IPS-18a (cell line): ENCODE measurements around the gene SERPINB2.

Source experiments
- H3K27ac ChIP-seq: one replicate; pipeline ENCODE4 v1.5.1; 2013; ENCODE audit warnings: low read length
- H3K27me3 ChIP-seq: one replicate; pipeline ENCODE4 v1.6.1; 2013; ENCODE audit warnings: mild to moderate bottlenecking, low read length; ENCODE audit not compliant: control insufficient read depth, insufficient read depth
- H3K36me3 ChIP-seq: one replicate; pipeline ENCODE4 v1.6.1; 2013; ENCODE audit warnings: low read depth, low read length; ENCODE audit not compliant: control insufficient read depth
- H3K4me1 ChIP-seq: one replicate; pipeline ENCODE4 v1.6.1; 2013; ENCODE audit warnings: low read depth, low read length; ENCODE audit not compliant: control insufficient read depth
- H3K4me3 ChIP-seq: one replicate; pipeline ENCODE4 v1.5.1; 2013; ENCODE audit warnings: low read length
- H3K9ac ChIP-seq: one replicate; pipeline ENCODE4 v1.6.1; 2013; ENCODE audit warnings: mild to moderate bottlenecking, low read length, moderate library complexity
- H3K9me3 ChIP-seq: one replicate; pipeline ENCODE4 v1.6.1; 2013; ENCODE audit warnings: low read depth, low read length; ENCODE audit not compliant: control insufficient read depth

SERPINB2 gene, protein sequence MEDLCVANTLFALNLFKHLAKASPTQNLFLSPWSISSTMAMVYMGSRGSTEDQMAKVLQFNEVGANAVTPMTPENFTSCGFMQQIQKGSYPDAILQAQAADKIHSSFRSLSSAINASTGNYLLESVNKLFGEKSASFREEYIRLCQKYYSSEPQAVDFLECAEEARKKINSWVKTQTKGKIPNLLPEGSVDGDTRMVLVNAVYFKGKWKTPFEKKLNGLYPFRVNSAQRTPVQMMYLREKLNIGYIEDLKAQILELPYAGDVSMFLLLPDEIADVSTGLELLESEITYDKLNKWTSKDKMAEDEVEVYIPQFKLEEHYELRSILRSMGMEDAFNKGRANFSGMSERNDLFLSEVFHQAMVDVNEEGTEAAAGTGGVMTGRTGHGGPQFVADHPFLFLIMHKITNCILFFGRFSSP

DNA sequence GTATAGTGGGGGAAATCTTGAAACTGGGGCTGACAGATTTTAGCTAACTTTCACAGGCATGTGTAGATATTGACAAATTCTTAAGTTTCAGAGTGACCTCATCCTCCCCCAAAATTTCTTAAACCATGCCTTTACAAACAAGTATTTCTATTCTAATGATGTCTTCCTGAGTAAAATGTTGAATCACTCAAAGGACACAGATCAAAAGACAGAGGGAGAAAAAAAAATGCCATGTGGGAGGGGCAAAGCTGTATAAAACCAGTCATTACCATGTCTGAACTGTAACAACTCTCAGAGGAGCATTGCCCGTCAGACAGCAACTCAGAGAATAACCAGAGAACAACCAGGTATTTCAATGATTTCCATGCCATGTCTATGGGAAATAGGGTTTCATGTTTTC lies at the start of gene SERPINB2:
SERPINB2 (plus strand) TSS at position 282 of the 400 bp plus-strand sequence. CDS start 3,740 bp downstream, outside the sequence.
- Histone ChIP-seq H3K9ac (no peak within 1 kb of the TSS), H3K36me3 (no peaks in the 10 kb centered on the region), H3K4me1 (no peaks in the 10 kb centered on the region), H3K9me3 (no peaks in the 10 kb centered on the region), H3K4me3 (no peak within 1 kb of the TSS), H3K27ac (no peak within 1 kb of the TSS), H3K27me3 (no peaks in the 10 kb centered on the region)

DNA sequence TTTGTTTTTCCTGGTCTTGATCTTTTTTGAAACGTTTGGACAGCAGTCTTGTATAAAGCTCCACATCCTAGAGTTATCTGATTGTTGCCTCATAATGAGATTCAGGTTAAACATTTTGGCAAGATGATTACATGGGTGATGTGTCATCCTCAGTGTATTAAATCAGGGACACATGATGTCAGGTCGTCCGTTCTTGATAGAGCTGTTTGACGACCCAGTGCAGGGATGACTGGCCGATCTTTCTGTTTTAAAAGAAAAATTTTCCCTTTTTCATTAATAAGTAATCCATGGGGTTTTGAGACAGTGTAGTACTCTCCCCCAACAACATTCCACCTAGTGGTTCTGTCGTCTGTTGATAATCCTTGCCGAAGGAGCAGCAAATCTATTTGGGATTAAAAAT lies 44.5 kb upstream of the SERPINB2 start:
- H3K4me1 ChIP-seq, result no peaks in the 10 kb centered on the region
- no peaks in the 10 kb centered on the region for H3K27me3 ChIP-seq
- no peaks in the 10 kb centered on the region for H3K9me3 ChIP-seq
- no peak overlapping the region for H3K4me3 ChIP-seq
- H3K9ac ChIP-seq, result no peak overlapping the region
- no peaks in the 10 kb centered on the region for H3K36me3 ChIP-seq
- no peak overlapping the region for H3K27ac ChIP-seq

DNA sequence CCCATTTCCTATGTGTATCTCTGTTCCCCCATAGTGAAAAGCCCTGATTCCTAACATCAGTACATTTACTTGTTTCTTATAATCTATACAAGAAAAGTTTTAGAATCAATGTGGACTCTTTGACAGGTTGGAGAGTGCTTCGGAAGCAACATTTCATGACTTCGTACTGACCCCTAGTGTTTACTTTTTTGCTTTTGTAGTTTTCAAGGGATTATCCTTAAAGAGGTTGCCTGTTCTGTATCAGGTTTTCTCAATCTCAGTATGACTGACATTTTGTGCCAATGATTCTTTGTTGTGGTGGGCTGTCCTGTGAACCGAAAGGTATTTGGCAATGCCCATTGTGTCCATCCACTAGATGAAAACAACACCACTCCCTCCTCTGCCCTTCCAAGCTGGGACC lies 43.3 kb upstream of the SERPINB2 start:
- H3K4me3 ChIP-seq, result no peak overlapping the region
- H3K4me1 ChIP-seq, result no peaks in the 10 kb centered on the region
- no peaks in the 10 kb centered on the region for H3K36me3 ChIP-seq
- no peaks in the 10 kb centered on the region for H3K27me3 ChIP-seq
- H3K27ac ChIP-seq, result no peak overlapping the region
- H3K9me3 ChIP-seq, result no peaks in the 10 kb centered on the region
- no peak overlapping the region for H3K9ac ChIP-seq

DNA sequence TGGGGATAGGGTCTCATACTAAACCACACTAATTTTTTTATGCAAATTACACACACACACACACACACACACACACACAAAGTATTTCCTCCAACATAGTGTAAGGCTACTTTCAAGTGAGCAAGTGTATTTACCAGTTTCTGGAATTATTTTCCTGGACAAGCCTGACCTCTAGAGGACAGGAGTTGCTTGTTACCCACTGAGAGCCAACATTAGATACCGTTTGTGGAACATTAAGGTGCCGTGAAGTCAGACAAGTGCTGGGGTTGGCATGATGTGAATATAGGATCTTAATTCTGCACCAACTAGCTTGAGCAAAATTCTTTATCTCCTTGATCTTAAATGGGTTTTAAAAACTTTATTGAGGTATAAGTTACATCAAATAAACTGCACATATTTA lies 39.3 kb upstream of the SERPINB2 start:
- Histone ChIP-seq H3K27ac (no peak overlapping the region), H3K9ac (no peak overlapping the region)

DNA sequence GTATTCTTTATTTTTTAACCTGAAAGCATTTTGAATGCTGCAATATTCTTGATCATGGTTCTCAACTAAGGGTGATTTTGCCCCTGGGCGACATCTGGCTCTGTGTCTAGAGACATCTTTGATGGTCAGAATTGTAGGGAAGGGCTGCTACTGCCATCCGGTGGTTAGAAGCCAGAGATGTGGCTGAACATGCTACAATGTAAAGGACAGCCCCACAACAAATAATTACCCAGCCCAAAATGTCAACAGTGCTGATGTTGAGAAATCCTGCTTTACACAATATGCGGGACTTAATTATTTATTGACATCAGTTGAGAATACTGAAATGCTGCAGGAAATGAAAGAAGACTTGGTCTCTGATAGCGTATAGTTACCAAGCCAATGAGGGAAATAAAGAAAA lies 37.5 kb upstream of the SERPINB2 start:
- Histone ChIP-seq H3K27ac (no peak overlapping the region), H3K4me3 (no peak overlapping the region), H3K9ac (no peak overlapping the region), H3K27me3 (no peaks in the 10 kb centered on the region), H3K4me1 (no peaks in the 10 kb centered on the region), H3K36me3 (no peaks in the 10 kb centered on the region), H3K9me3 (no peaks in the 10 kb centered on the region)

More for the DNA sequence above, 39.3 kb upstream of the SERPINB2 start:
- H3K27me3 ChIP-seq, result no peaks in the 10 kb centered on the region
- H3K4me3 ChIP-seq, result no peak overlapping the region
- H3K9me3 ChIP-seq, result no peaks in the 10 kb centered on the region
- H3K4me1 ChIP-seq, result no peaks in the 10 kb centered on the region
- no peaks in the 10 kb centered on the region for H3K36me3 ChIP-seq

DNA sequence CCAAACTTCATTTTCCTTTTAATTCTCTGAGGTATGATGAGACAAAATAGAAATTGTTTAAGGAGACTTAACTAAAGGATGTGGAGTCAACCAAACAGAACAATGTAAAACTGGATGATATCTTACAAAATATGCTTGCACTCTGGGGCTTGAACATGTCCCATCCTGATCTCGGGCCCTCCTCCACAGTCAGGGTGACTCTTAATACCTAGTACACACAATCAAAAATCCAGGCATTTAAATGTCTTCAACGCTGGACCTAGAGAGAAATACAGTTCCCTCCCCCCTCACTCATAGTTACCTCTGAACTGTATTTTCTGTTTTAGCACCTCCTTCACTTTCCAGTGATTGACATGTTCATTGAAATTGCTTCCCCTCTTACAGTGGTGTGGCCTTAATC lies 36.9 kb upstream of the SERPINB2 start:
- Histone ChIP-seq H3K9ac (no peak overlapping the region), H3K4me3 (no peak overlapping the region), H3K27me3 (no peaks in the 10 kb centered on the region), H3K36me3 (no peaks in the 10 kb centered on the region), H3K27ac (no peak overlapping the region), H3K4me1 (no peaks in the 10 kb centered on the region), H3K9me3 (no peaks in the 10 kb centered on the region)

DNA sequence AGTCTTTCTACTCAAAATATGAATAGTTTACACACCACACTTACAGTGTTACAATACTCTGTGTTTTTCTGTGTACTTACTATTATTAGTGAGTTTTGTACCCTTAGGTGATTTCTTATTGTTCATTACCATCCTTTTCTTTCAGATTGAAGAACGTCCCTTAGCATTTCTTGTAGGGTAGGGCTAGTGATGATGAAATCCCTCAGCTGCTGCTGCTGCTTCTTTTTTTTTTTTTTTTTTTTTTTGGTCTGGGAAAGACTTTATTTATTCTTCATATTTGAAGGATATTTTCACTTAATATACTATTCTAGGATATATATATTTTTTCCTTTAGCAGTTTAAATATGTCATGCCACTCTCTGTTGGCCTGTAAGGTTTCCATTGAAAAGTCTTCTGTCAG lies 29.0 kb upstream of the SERPINB2 start:
- Histone ChIP-seq H3K36me3 (no peaks in the 10 kb centered on the region), H3K4me3 (no peak overlapping the region), H3K4me1 (no peaks in the 10 kb centered on the region), H3K27ac (no peak overlapping the region), H3K9me3 (no peaks in the 10 kb centered on the region), H3K27me3 (no peaks in the 10 kb centered on the region), H3K9ac (no peak overlapping the region)

DNA sequence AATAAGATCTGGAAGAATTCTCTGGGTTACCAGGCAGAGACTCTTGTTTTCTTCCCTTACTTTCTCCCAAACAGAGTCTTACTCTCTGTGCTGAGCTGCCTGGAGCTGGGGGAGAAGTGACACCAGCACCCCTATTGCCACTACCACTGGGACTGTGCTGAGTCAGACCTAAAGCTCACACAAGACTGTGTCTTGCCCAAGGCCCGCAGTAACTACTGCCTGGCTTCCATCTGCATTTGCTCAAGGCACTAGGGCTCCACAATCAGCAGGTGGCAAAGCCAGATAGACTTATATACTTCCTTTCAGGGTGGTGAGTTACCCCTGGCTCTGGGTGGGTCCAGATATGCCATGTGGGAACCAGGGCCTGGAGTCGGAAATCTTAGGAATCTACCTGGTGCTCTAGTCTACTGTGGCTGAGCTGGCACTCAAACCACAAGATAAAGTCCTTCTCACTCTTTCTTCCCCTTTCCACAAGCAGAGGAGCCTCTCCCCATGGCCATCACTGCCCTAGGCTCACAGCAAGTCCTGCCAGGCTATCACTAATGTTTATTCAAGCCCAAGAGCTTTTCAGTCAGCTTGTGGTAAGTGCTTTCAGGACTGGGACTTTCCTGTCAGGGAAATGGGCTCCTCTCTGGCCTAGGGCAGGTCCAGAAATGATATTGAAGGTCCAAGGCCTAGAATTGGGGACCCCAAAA lies 27.6 kb upstream of the SERPINB2 start:
- no peaks in the 10 kb centered on the region for H3K4me1 ChIP-seq
- no peak overlapping the region for H3K4me3 ChIP-seq
- no peak overlapping the region for H3K27ac ChIP-seq
- H3K36me3 ChIP-seq, result no peaks in the 10 kb centered on the region
- H3K9ac ChIP-seq, result no peak overlapping the region
- no peaks in the 10 kb centered on the region for H3K27me3 ChIP-seq
- H3K9me3 ChIP-seq, result no peaks in the 10 kb centered on the region

DNA sequence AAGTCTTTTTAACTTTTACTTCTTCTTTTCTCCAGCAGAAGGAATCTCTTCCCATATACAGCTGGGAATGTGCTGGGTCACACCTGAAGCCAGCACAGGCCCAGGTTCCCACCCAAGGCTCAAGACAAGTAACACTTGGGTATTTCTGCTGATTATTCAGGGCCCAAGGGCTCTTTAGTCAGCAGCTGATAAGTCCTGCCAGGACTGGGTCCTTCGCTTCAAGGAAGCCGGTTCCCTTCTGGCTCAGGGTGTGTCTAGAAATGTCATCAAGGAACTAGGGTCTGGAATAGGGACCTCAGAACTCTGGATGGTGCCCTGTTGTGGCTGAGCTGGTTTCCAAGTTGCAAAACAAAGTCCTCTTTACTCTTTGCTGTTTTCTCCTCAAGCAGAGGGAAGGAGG lies 27.0 kb upstream of the SERPINB2 start:
- Histone ChIP-seq H3K4me1 (no peaks in the 10 kb centered on the region), H3K9ac (no peak overlapping the region), H3K27ac (no peak overlapping the region), H3K4me3 (no peak overlapping the region), H3K27me3 (no peaks in the 10 kb centered on the region), H3K9me3 (no peaks in the 10 kb centered on the region), H3K36me3 (no peaks in the 10 kb centered on the region)

DNA sequence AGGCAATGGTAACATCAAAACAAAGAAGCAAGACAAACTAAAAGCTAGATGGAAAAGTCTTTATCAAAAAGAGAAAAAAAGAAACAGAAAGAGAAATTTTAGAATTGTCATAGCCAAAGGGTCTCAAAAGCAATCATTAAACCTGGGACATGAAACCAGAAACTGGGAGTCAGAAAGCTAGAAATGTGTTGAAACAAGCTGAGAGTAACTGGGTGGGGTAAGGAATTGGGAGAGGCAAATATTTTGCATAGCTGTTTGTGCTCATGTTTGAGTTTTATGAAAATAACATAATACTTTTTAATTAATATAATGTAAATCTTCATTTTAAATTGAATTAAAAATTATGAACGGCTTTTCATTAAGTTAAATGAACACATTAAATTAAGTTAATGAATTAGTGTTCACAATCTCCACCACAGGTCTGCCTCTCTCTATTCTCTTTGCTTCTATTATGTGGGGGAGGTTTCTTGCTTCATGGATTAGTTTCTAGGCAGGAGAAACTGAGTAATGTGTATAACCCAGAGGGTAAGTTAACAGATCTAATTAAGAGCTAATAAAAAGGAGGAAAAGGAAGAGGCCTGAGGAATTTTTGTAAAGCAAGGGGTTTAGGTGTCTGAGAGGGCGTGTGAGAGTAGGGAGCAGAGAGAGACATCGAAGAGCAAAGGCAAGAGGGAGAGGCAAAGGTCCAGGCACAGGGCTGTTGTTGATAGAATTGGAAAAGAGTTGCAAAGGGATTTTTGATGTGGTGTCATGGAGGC lies 20.0 kb upstream of the SERPINB2 start:
- no peak overlapping the region for H3K9ac ChIP-seq
- H3K9me3 ChIP-seq, result no peaks in the 10 kb centered on the region
- H3K27ac ChIP-seq, result no peak overlapping the region

DNA sequence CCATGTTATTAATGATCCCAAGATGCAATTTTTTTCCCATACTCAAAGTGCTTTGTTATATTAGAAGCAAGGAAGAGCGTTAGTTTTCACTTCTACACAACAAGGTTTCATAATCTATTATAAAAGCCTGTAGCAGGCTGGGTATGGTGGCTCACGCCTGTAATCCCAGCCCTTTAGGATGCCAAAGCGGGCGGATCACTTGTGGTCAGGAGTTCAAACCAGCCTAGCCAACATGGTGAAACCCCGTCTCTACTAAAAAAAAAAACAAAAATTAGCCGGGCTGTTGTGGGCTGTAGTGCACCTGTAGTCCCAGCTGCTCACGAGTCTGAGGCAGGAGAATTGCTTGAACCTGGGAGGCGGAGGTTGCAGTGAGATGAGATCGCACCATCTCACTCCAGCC lies 19.0 kb upstream of the SERPINB2 start:
- H3K9ac ChIP-seq, result no peak overlapping the region
- H3K27me3 ChIP-seq, result no peaks in the 10 kb centered on the region
- no peaks in the 10 kb centered on the region for H3K4me1 ChIP-seq
- H3K36me3 ChIP-seq, result no peaks in the 10 kb centered on the region
- H3K27ac ChIP-seq, result no peak overlapping the region
- H3K9me3 ChIP-seq, result no peaks in the 10 kb centered on the region
- H3K4me3 ChIP-seq, result no peak overlapping the region

More for the DNA sequence above, 20.0 kb upstream of the SERPINB2 start:
- H3K4me3 ChIP-seq, result no peak overlapping the region
- no peaks in the 10 kb centered on the region for H3K36me3 ChIP-seq
- H3K27me3 ChIP-seq, result no peaks in the 10 kb centered on the region
- H3K4me1 ChIP-seq, result no peaks in the 10 kb centered on the region
